Measurements from ENCODE around the gene DIDO1.
A peak's percentile ranks its signal among the peaks of the same experiment; 100 is the strongest.
"Not testable (repeated sequence)": the region's sequence is repeated elsewhere in the genome, so short reads cannot be mapped to it uniquely, and the experiment has no call there.

Gene DIDO1

DNA sequence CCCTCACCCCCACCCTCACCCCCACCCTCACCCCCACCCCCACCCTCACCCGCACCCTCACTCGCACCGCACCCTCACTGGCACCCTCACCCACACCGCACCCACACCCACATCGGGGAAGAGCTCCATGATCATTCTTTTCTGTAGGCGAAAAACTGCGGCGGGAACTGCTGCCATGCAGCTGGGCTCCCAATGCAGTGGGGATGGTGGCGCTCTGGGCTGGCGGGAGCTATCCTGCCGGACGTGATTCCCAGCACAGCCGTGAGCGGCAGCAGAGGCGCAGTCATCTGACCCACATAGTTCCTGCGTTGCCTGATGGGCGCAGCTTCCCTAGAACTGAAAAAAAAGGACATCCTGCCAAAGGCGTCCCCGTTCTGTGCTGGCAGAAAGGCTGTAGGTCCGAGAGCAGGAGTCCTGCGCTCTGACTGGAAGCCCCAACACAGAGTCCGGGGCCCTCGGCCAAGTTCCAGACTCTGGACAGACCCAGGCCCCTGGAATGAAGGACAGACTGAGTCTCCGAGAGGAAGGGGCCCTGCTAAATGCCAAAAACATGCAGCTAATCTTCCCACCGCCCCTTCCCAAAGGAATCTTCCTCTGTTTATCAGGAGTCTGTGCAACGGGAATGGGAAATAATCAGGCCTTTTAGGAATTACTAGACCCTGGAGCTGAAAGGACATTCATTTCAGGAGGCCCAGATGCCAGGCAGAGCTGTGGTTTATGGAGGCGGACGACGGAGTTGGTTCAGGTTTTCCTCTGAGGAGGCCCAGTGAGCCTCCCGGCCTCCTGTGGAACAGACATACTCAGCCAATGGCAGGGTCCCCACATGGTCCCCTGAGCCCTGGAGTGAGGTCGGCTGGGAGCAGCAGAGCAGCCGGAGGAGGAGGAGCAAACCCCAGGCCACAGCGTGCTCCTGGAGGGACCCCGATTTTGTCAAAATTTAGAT lies 50.6 kb downstream of the DIDO1 start:
- Histone ChIP-seq H3K4me2 (ENCODE audit: low read depth, low read length) (no peak overlapping the region), H3F3A (ENCODE audit: insufficient read depth, low read length) (no peaks in the 10 kb centered on the region), H3K36me3 (replicated peaks; ENCODE audit: insufficient read depth, low read length) (no peaks in the 10 kb centered on the region), H3K27me3 (replicated peaks; ENCODE audit: insufficient read depth, low read length) (peaks cover 11% of the 10 kb centered on the region), H3K4me1 (ENCODE audit: low read length) (0 out of 2 replicates have a peak, but pooled peaks cover 5% of the 10 kb centered on the region), H3K79me2 (ENCODE audit: low read length) (no peaks in the 10 kb centered on the region), H3K9ac (ENCODE audit: low read length) (no peak overlapping the region), H3K9me3 (replicated peaks; ENCODE audit: insufficient read depth, low read length) (no peaks in the 10 kb centered on the region), H3K9me2 (replicated peaks; ENCODE audit: insufficient read depth, low read length) (no peaks in the 10 kb centered on the region), H3K4me3 (ENCODE audit: low read length) (no peak overlapping the region), H2AFZ (ENCODE audit: low read length) (no peak overlapping the region), H4K20me1 (ENCODE audit: insufficient read depth, low read length) (no peaks in the 10 kb centered on the region), H3K27ac (ENCODE audit: low read length) (no peak overlapping the region)
- TF ChIP-seq EZH2phosphoT487 (IDR thresholded peaks at IDR 0.05; ENCODE audit: low read length), result no peak
- TF ChIP-seq, protein P1, sequence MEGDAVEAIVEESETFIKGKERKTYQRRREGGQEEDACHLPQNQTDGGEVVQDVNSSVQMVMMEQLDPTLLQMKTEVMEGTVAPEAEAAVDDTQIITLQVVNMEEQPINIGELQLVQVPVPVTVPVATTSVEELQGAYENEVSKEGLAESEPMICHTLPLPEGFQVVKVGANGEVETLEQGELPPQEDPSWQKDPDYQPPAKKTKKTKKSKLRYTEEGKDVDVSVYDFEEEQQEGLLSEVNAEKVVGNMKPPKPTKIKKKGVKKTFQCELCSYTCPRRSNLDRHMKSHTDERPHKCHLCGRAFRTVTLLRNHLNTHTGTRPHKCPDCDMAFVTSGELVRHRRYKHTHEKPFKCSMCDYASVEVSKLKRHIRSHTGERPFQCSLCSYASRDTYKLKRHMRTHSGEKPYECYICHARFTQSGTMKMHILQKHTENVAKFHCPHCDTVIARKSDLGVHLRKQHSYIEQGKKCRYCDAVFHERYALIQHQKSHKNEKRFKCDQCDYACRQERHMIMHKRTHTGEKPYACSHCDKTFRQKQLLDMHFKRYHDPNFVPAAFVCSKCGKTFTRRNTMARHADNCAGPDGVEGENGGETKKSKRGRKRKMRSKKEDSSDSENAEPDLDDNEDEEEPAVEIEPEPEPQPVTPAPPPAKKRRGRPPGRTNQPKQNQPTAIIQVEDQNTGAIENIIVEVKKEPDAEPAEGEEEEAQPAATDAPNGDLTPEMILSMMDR (IDR thresholded peaks at IDR 0.05; ENCODE audit: low read length), result no peak
- no peak for TF ChIP-seq EZH2 (optimal IDR thresholded peaks at IDR 0.05; ENCODE audit: low read depth, low read length)
- no peak for DNase-seq

DNA sequence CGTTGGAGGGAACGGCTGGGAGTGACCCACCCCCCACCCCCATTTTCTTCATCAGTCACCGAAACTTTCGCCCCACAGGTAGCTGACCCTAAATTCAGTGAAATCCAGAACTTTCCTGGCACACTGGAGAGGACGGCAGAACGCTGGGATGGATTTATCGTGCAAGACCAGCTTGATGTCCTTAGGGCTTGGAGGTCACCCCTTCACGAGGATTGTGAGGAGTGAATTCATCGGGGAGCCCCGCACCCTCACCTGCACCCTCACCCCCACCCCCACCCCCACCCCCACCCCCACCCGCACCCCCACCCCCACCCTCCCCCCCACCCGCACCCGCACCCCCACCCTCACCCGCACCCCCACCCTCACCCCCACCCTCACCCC lies 51.4 kb downstream of the DIDO1 start:
- H3K9me2 ChIP-seq (replicated peaks; ENCODE audit: insufficient read depth, low read length), result no peaks in the 10 kb centered on the region
- no peak overlapping the region for H2AFZ ChIP-seq (ENCODE audit: low read length)
- H3K27ac ChIP-seq (ENCODE audit: low read length), result no peak overlapping the region
- H3K4me2 ChIP-seq (ENCODE audit: low read depth, low read length), result no peak overlapping the region
- no peaks in the 10 kb centered on the region for H3K79me2 ChIP-seq (ENCODE audit: low read length)
- no peaks in the 10 kb centered on the region for H3F3A ChIP-seq (ENCODE audit: insufficient read depth, low read length)
- H3K9ac ChIP-seq (ENCODE audit: low read length), result no peak overlapping the region
- H3K36me3 ChIP-seq (replicated peaks; ENCODE audit: insufficient read depth, low read length), result no peaks in the 10 kb centered on the region
- H3K4me1 ChIP-seq (ENCODE audit: low read length), result 0 out of 2 replicates have a peak, but pooled peaks cover 5% of the 10 kb centered on the region
- H3K27me3 ChIP-seq (replicated peaks; ENCODE audit: insufficient read depth, low read length), result peaks cover 15% of the 10 kb centered on the region
- no peaks in the 10 kb centered on the region for H4K20me1 ChIP-seq (ENCODE audit: insufficient read depth, low read length)
- TF ChIP-seq EZH2phosphoT487 (IDR thresholded peaks at IDR 0.05; ENCODE audit: low read length) (no peak), EZH2 (optimal IDR thresholded peaks at IDR 0.05; ENCODE audit: low read depth, low read length) (no peak)
- no peak overlapping the region for H3K4me3 ChIP-seq (ENCODE audit: low read length)
- no peaks in the 10 kb centered on the region for H3K9me3 ChIP-seq (replicated peaks; ENCODE audit: insufficient read depth, low read length)
- no peak for DNase-seq

DNA sequence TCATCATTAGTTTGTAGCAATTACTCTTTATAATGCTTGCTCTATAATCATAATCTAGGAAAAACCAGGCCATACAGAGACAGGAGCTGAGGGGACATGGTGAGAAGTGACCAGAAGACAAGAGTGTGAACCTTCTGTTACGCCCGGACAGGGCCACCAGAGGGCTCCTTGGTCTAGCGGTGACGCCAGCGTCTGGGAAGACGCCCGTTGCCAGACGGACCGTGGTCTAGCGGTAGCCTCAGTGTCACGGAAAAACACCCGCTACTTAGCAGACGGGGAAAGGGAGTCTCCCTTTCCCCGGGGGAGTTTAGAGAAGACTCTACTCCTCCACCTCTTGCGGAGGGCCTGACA lies 52.6 kb downstream of the DIDO1 start:
- H3K4me3 ChIP-seq (ENCODE audit: low read length), result not testable (repeated sequence)

More for the DNA sequence above, 52.6 kb downstream of the DIDO1 start:
- H3K9ac ChIP-seq (ENCODE audit: low read length); H3K4me1 ChIP-seq (ENCODE audit: low read length); H2AFZ ChIP-seq (ENCODE audit: low read length); H3F3A ChIP-seq (ENCODE audit: insufficient read depth, low read length); H3K9me3 ChIP-seq (replicated peaks; ENCODE audit: insufficient read depth, low read length); H3K79me2 ChIP-seq (ENCODE audit: low read length); H4K20me1 ChIP-seq (ENCODE audit: insufficient read depth, low read length); H3K27ac ChIP-seq (ENCODE audit: low read length); H3K36me3 ChIP-seq (replicated peaks; ENCODE audit: insufficient read depth, low read length); H3K9me2 ChIP-seq (replicated peaks; ENCODE audit: insufficient read depth, low read length); H3K4me2 ChIP-seq (ENCODE audit: low read depth, low read length): not testable (repeated sequence)
- peaks cover 16% of the 10 kb centered on the region for H3K27me3 ChIP-seq (replicated peaks; ENCODE audit: insufficient read depth, low read length)
- TF ChIP-seq, protein P1 (IDR thresholded peaks at IDR 0.05; ENCODE audit: low read length), result peak; percentile 42
- DNase-seq, result peak; percentile 24
